ENCODE data around the gene DENND10.

Gene DENND10, protein sequence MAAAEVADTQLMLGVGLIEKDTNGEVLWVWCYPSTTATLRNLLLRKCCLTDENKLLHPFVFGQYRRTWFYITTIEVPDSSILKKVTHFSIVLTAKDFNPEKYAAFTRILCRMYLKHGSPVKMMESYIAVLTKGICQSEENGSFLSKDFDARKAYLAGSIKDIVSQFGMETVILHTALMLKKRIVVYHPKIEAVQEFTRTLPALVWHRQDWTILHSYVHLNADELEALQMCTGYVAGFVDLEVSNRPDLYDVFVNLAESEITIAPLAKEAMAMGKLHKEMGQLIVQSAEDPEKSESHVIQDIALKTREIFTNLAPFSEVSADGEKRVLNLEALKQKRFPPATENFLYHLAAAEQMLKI

DNA sequence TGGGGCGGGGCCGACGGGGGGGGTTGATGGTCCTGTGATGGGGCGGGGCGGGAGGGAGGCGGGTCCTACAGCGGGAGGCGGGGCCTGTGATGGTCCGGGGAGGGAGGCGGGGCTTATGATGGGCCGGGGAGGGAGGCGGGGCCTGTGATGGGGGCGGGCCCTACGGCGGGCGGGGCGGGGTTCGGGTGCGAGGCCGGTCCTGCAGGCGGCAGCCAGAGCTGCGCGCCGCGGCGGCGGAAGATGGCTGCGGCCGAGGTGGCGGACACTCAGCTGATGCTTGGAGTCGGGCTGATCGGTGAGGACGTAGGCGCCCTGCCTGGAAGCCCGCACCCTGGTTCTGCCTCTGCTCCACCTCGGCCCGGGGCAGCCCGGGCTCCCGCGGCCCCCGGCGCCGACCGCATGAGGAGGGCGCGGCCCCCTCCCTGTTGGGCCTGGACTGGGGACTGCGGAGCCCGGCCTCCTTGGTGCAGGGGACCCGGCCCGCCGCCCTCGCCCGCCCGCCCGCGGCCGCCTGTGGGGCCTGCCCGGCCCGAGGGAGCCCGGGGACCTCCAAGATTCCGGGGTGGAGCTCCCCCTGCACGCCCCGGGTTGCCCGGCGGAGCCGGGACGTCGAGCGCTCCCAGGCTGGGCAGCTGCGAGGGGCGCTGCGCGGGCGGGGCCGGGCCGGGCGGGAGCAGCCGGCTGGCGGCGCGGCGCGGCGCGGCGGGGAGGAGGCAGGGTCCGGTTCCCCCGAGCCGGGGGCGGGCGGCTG, at the start of gene DENND10:
Gene DENND10, plus strand, starts transcription at position 211 of the 751 bp plus-strand sequence. Its CDS starts 30 bp downstream, at position 241.
- no peaks in the 10 kb centered on the region for H3K9me2 ChIP-seq (replicated peaks; ENCODE audit: insufficient read depth, low read length)
- H3K4me3 ChIP-seq (ENCODE audit: insufficient read depth, low read length, poor library complexity, severe bottlenecking), result peak within 1 kb of the TSS; percentile 83
- H3F3A ChIP-seq (ENCODE audit: insufficient read depth), result peaks cover 36% of the 10 kb centered on the region
- H3K4me2 ChIP-seq (ENCODE audit: low read depth, low read length, poor library complexity, severe bottlenecking), result peak within 1 kb of the TSS; percentile 97
- no peak for TF ChIP-seq EZH2phosphoT487 (conservative IDR thresholded peaks at IDR 0.05; ENCODE audit: low read length)
- TF ChIP-seq, protein P1, sequence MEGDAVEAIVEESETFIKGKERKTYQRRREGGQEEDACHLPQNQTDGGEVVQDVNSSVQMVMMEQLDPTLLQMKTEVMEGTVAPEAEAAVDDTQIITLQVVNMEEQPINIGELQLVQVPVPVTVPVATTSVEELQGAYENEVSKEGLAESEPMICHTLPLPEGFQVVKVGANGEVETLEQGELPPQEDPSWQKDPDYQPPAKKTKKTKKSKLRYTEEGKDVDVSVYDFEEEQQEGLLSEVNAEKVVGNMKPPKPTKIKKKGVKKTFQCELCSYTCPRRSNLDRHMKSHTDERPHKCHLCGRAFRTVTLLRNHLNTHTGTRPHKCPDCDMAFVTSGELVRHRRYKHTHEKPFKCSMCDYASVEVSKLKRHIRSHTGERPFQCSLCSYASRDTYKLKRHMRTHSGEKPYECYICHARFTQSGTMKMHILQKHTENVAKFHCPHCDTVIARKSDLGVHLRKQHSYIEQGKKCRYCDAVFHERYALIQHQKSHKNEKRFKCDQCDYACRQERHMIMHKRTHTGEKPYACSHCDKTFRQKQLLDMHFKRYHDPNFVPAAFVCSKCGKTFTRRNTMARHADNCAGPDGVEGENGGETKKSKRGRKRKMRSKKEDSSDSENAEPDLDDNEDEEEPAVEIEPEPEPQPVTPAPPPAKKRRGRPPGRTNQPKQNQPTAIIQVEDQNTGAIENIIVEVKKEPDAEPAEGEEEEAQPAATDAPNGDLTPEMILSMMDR (IDR thresholded peaks at IDR 0.05; ENCODE audit: insufficient read depth, low read length, poor library complexity, severe bottlenecking), result no peak
- peak within 1 kb of the TSS; percentile 88 for H3K27ac ChIP-seq (ENCODE audit: low read depth, low read length)
- H3K79me2 ChIP-seq (ENCODE audit: insufficient read depth, low read length), result peaks cover 13% of the 10 kb centered on the region
- peak within 1 kb of the TSS; percentile 71 for H3K9ac ChIP-seq (ENCODE audit: low read length)
- peak within 1 kb of the TSS; percentile 46 for H2AFZ ChIP-seq (ENCODE audit: low read depth, low read length, severe bottlenecking)
- H3K36me3 ChIP-seq (ENCODE audit: low read length), result no peaks in the 10 kb centered on the region
- no peaks in the 10 kb centered on the region for H3K27me3 ChIP-seq (ENCODE audit: low read length)
- H3K9me3 ChIP-seq (ENCODE audit: insufficient read depth, low read length), result no peaks in the 10 kb centered on the region
- no peaks in the 10 kb centered on the region for H4K20me1 ChIP-seq (ENCODE audit: low read depth, low read length)

DNA sequence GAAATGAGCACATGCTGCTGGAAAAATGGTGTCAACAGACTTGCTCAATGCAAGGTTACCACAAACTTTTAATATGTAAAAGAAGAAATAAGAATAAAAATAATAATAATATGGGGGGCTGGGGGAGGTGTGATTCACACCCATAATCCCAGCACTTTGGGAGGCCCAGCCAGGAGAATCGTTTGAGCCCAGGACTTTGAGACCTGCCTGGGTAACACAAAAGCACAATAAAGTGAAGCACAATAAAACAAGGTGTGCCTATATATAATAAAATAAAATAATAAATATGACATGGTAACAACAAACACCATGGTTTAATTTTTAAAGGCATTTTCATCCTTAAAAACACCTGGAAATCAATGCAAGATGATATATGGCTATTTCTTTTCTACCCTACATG, 48.4 kb upstream of the DENND10 start:
- Histone ChIP-seq H3K27ac (ENCODE audit: low read depth, low read length) (no peak overlapping the region), H3F3A (ENCODE audit: insufficient read depth) (peaks cover 28% of the 10 kb centered on the region), H3K4me3 (ENCODE audit: insufficient read depth, low read length, poor library complexity, severe bottlenecking) (no peak overlapping the region), H3K9me2 (replicated peaks; ENCODE audit: insufficient read depth, low read length) (no peaks in the 10 kb centered on the region), H2AFZ (ENCODE audit: low read depth, low read length, severe bottlenecking) (no peak overlapping the region), H3K9ac (ENCODE audit: low read length) (no peak overlapping the region), H3K4me2 (ENCODE audit: low read depth, low read length, poor library complexity, severe bottlenecking) (no peak overlapping the region), H3K27me3 (ENCODE audit: low read length) (no peaks in the 10 kb centered on the region), H4K20me1 (ENCODE audit: low read depth, low read length) (peaks cover 26% of the 10 kb centered on the region), H3K79me2 (ENCODE audit: insufficient read depth, low read length) (peaks cover 68% of the 10 kb centered on the region), H3K9me3 (ENCODE audit: insufficient read depth, low read length) (no peaks in the 10 kb centered on the region), H3K36me3 (ENCODE audit: low read length) (peaks cover 85% of the 10 kb centered on the region)
- TF ChIP-seq, protein P1 (IDR thresholded peaks at IDR 0.05; ENCODE audit: insufficient read depth, low read length, poor library complexity, severe bottlenecking), result no peak
- TF ChIP-seq EZH2phosphoT487 (conservative IDR thresholded peaks at IDR 0.05; ENCODE audit: low read length), result no peak

DNA sequence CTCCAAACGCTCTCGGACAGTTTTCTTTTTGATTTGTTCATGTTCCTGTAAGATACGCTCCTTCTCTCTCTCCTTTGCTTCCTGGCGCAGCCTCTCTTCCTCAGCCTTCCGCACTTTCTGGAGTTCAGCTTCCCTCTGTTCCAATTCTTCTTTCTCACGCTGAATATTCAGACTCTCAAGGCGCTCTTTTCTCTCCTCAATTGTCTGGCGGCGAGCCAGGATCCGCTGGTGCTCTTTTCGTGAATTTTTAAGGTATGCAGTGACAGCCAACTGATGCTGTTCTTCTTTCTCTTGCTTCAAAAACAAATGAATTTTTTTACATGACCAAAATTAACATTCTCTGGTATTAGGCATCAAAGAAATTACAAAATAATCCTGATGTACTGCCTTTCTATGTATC, 45.9 kb upstream of the DENND10 start:
- peaks cover 66% of the 10 kb centered on the region for H3K79me2 ChIP-seq (ENCODE audit: insufficient read depth, low read length)
- peaks cover 77% of the 10 kb centered on the region for H3K36me3 ChIP-seq (ENCODE audit: low read length)
- H3K4me3 ChIP-seq (ENCODE audit: insufficient read depth, low read length, poor library complexity, severe bottlenecking), result no peak overlapping the region
- H3K9me3 ChIP-seq (ENCODE audit: insufficient read depth, low read length), result no peaks in the 10 kb centered on the region
- H3K27me3 ChIP-seq (ENCODE audit: low read length), result no peaks in the 10 kb centered on the region
- no peaks in the 10 kb centered on the region for H3K9me2 ChIP-seq (replicated peaks; ENCODE audit: insufficient read depth, low read length)
- TF ChIP-seq, protein P1 (IDR thresholded peaks at IDR 0.05; ENCODE audit: insufficient read depth, low read length, poor library complexity, severe bottlenecking), result no peak
- no peak for TF ChIP-seq EZH2phosphoT487 (conservative IDR thresholded peaks at IDR 0.05; ENCODE audit: low read length)
- H3F3A ChIP-seq (ENCODE audit: insufficient read depth), result peaks cover 20% of the 10 kb centered on the region
- H3K4me2 ChIP-seq (ENCODE audit: low read depth, low read length, poor library complexity, severe bottlenecking), result no peak overlapping the region
- no peak overlapping the region for H3K27ac ChIP-seq (ENCODE audit: low read depth, low read length)
- peaks cover 36% of the 10 kb centered on the region for H4K20me1 ChIP-seq (ENCODE audit: low read depth, low read length)
- H2AFZ ChIP-seq (ENCODE audit: low read depth, low read length, severe bottlenecking), result no peak overlapping the region
- H3K9ac ChIP-seq (ENCODE audit: low read length), result no peak overlapping the region
